Activated CD4-positive, alpha-beta T cell treated with anti-CD3 and anti-CD28 coated beads, Interleukin-2, Interleukin-4, amounts not matched to agents 100 ng/mL and 50 ng/mL, durations not matched to agents 16 hours and 8 hours (primary cell): ENCODE data around the gene DLG2.

Experiments used
- DNase-seq: peaks from one replicate; pipeline ENCODE4 v3.0.0-alpha.2; 2020; ENCODE audit warnings: low spot score

Gene DLG2

DNA sequence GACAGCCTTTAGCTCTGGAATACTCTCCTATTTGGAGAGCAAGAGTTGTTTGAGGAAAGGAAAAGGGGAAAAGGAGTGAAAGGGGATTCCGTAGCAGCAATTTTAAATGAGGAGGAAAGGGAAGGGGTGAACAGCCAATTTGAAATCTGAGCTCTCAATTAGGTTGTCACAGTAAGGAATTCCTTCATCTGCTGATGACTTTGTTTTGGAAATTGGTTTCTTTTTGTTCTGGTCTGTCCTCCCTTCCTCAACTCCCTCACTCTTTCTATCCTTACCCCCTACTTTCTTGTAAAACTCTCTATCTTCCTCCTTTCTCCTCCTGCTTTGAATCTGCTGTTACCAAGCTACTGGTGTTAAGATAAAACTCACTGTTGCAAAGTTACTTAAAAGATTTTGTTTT is 1155.6 kb downstream of the DLG2 start:
- DNase-seq = no peak

DNA sequence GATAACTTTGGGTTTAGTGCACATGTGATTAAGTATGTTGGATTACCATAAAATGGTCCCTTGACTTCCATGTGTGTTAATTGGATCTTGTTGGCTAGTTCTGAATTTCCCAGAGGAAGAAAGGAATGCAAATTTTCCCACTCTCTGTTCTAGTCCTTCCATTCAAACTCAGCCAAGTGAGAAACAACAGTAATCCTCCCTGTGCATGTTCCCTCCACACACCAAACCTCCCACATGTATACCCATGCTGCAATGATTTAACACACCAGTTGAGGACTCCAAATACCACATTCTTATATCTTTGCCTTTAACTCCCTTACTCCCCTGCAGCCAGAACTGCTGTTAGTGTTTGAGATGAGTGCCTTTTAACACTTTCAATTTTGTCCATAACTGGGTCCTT is 1158.9 kb downstream of the DLG2 start:
- DNase-seq = no peak

DNA sequence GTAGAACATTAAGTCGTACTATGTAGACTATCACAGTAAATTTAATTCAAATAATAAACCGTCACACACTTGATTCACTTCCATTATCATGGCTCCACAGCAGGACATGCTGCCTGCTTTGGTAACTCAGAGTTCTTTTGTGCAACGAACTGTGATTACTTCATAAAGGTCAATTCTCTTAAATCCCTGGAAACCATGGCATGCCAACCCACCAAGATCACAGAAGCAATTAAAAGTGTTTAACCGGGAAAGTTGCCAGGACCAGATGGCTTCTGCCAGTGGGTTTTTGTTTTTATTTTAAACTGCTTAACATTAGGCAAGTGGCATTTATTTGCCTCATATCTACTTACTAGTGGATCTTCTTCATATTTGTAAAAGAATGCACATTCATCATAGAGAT is 1162.1 kb downstream of the DLG2 start:
- no peak for DNase-seq

DNA sequence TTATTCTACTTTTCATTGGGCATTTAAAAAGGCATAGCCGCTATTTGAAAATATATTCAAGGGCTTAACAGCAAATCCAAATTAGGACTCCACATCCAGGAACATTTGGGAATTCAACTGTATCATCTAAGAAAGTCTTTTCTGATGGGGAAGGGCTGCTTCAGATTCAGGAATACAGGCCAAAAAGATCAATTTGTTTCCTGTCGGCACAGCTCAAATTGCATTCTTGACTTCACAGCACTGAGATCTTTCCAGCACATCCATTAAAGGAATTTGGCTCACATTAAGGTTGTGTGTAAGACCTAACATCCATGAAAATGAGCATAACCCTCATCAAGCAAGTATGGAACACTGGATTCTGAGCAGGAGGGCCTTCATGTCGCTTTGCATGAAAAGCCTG is 1171.5 kb downstream of the DLG2 start:
- DNase-seq = no peak

DNA sequence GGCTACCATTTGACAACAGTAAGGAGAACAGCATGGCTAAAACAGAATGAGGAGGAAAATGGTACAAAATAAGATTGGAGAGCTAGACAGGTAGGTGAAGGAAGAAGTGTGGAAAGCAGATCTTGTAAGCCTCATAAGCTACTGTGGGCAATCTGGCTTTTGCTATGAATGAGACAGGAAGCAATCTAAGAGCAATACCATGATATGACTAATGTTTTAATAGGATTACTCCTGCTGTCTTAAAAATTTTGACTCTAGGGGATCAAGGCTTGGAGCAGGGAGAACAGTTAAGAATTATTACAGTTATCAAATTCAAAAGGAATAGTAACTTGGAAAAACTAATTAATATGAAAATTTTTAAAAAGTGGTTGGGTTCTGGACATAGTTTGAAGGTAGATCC is 1174.9 kb downstream of the DLG2 start:
- no peak for DNase-seq

DNA sequence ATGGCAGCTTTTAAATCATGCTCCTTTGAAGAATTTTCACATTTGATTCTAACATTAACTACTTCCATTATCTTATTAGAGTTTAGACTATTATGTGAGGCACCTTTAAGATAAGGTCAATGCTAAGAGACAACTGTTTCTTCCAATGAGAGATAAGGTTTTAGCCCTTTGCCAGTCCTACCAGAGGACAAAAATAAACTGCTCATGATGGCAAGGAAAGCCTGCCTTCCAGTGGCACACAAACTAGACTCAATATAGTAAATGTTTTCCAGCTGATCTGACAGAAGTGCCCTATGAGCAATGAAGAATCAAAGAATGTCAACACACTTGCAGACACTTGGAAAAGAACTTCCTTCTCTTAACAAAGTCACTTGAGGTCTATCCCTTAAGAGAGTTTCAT is 1188.6 kb downstream of the DLG2 start:
- no peak for DNase-seq

DNA sequence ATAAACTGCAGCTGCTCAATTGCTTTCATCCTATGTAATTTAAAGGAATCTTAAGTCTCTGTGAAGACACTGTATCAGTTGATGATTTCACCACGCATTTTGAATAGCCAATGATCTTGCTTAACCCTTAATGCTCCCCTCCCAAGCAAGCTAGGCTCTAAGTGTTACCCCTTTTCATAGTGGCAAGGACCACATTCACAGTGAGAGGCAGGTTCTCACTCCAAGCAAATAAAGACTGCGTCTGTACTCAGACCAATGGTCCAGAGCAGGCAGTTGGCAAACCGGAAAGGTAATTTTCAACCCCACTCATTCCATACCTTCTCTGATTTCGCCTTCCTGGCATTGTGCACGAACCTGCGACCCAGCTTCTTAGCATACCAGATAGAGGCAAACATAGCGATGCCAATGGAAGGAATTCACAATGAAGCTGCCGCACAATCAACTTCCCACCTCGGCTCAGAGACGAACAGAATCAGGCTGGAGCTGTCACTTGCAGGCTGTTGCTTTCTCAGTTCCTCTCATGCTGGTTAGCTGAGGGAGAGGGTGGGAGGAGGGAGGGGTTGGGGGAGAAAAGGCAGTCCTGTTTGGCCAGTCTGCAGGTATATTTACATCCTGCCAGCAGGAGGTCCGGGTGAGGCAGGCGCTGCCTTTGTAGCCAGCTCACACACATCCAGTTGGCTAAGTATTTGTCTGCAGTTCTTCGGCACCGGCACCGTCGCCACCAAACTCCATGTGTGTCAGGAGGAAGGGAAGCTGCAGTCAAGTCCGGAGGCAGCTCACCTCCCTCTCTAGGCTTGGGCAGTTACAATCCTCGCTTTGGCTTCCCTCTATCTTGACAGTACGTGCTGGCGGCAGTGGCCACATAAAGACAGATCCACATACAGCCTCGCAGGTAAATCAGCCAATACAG is 1189.8 kb downstream of the DLG2 start:
- DNase-seq = no peak

DNA sequence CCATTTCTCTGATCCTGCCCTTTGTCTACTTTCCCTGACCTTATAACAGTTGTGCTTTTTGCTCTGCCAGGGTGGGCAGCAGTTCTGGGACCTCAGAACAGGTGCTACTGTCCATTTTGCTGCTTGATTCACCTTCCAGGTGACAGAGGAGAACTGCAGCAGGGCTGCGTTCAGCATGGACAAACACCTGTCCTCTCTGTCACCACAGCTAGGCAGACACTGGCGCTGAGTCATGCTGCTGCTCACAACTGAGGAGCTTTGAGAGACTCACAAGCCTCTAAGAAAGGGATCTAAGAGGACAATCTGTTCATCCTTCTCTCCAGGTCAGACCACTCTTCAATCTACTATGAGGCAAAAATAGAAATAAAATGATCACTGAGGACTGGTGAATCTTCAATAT is 1196.5 kb downstream of the DLG2 start:
- no peak for DNase-seq

DNA sequence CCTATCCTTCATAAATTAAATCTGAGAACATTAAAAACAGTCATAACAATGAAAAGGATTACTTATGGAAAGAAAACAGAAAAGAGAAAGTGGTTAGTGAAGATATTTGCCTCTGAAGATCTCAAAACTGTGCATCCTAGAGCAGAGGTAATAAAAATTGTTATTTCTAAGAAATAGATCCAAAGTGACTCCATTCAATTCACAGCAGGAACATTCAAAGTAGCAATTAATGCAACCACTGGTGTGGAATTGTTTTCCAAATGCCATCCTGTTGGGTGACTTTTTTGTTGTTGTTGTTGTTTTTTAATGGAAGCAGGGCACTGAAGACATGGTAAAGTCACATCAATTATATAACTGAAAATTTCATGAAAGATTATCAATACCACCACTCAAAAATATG is 1201.5 kb downstream of the DLG2 start:
- DNase-seq = no peak

DNA sequence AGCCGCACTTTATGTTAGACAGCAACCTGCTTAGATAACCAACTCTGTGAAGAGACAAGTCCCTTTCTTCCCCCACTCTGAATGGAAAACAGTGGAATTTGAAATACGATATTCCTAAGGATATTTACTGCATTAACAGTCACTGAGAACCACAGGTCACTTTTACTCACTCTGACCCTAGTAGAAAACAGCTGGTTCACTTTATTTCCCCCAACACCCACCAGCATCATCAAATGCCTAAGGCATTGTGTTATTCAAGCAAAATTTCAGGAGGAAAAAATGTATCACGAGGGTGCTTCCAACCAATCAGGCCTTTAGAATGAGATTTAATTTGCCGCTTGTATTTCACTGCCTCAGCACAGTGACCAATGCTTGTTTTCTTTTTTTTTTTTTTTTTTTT is 1206.9 kb downstream of the DLG2 start:
- DNase-seq = no peak

DNA sequence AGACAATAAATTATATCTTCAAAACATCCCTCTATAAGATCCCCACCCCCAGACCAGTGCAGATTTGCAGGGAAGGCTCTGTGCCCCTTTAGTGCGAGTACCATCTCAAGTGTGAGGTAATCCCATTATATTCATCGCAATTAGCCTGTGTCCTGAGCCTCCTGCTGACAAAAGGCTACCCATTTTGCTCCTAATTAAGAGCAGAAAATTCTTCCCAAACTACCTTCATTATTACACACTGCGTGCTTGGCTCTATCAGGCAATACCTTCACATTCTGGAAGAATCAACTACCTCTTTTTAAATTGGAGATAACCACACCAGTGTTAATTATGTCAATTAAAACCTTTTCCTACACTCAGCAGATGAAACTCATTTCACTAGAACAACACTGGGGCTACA is 1207.5 kb downstream of the DLG2 start:
- no peak for DNase-seq

DNA sequence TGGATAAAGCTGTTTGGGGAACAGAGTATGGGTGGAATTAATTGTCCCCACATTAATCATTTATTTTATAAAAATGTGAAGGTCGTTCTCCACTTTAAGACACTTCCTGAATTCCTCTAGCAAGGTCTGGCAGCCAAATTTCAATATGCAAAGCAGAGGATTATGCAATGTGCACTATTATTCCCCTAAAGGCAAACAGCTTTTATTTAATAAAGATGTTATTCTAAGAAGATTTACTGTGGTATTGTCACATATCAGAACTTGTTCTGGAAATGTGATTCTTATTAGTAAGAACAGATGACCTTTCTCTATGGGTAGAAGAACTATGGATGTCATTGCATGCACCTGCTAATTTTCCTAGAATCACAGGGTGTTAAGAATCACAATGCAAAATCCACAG is 1212.2 kb downstream of the DLG2 start:
- DNase-seq = no peak

DNA sequence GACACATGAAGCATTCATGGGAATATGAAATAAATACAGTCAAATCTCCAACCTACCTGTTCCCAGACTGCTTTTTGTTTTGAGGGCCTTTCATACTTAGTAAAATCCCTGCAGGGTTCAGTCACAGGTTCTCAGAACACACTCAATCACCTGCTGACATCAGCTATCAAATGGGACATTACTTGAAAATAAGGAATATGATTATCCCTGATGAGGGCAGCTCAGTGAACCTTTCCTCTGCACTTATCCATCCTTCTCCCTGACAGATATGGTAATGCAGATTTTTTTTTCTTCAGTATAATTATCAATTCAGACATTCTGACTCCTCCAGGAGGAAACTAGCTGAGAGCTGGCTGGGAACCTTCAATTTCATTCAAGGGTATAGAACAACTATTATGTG is 1213.6 kb downstream of the DLG2 start:
- no peak for DNase-seq

DNA sequence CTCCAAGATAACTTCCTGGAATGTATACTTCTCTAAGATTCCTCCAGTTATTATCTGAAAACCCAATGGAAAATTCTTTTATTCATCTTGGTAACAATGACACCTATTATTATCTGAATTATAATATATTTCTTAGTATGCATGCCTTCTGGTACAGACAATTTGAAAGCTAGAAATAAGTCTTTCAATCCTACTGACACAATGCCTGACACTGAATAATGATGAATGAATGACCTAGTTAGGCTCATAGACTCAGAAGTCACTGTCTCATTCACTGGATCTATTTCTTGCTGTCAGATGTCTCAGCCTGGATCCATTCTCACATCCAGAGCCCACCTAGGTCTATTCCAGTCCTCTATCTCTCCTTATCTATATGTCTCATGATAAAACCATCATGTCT is 1214.3 kb downstream of the DLG2 start:
- DNase-seq = no peak

DNA sequence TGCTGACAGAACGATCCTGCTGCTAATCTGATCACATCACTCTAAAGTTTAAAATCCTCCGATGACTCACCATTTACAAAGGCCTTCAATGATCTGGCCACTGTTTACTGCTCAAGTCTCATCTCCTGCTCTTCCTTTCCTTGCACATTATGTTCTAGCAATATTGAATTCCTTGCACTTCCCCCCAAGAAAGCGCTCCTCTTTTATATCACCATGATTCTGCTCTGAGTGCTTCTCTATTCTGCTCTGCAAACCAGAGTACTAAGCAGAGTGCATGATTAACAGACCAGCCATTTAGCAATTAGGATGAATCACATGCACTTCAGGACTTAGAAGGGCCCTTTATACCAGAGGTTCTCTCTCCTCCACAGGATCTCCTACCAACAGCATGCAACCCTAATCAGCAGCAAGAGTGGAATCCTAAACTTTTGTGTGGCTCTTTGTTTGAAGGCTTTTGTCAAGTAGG is 1218.2 kb downstream of the DLG2 start:
- DNase-seq = no peak

DNA sequence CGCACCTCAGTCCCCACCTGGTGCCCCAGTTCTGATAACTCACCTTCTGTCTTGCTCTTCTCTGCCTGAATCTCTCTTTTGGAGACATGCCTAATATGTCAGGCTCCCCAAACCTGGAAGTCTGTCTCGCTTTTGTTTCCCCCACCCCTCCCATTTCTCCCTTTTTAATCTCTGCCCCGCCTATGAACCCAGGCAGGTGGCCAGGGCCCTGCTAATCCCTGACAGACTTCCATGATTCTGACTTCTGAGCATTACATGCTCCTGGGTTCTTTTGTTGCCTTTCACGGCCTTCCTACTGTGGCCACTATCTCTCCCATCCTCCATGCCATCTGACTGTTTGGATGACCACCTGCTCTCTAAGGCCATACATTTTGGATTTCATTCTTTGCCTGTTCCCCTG is 1220.1 kb downstream of the DLG2 start:
- DNase-seq = no peak

DNA sequence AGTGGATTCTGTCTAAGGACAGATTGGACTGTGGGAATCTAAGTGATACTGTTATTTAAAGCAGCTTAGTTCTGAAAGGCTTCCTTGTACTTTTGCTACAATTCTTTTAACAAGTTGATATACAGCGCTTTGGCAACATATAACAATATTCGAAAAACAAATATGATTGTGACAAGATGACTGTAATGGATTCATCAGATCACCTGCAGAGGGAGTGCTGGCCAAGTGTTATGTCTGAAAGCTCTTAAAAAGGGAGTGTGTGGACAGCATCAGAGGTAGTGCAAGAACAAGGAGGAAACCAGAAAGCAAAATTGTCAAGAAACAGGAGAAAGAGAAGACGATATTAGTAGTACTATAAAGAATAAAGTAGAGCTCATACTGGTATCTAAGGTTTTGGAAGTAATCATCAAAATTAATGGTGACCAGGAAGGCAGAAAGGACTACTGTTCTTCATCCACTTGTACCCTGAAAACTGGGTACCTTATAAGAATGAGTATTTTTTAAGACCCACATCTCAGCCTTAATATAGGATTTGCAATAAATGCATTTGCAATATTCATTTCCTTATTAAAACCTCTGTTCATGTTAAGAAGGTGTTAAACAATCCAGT is 1229.0 kb downstream of the DLG2 start:
- no peak for DNase-seq

DNA sequence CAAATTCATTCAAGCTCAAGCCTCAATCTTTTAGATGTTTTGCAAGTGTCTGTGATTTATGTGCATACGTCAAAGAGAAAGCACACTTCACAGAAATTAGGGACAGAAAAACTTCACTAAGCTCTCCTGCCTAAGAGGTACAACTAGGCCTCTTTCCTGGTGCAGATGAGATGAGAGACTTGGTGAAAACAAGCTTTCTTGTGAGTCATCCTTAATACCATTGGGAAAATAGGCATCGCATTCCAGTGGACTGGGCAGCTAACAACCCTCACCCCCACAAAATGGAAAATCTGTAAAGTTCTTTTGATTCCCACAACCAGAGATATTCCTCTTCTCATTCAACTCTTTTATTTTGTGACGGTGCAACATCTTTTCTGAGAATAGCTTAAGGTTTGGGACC is 1230.6 kb downstream of the DLG2 start:
- DNase-seq = no peak

DNA sequence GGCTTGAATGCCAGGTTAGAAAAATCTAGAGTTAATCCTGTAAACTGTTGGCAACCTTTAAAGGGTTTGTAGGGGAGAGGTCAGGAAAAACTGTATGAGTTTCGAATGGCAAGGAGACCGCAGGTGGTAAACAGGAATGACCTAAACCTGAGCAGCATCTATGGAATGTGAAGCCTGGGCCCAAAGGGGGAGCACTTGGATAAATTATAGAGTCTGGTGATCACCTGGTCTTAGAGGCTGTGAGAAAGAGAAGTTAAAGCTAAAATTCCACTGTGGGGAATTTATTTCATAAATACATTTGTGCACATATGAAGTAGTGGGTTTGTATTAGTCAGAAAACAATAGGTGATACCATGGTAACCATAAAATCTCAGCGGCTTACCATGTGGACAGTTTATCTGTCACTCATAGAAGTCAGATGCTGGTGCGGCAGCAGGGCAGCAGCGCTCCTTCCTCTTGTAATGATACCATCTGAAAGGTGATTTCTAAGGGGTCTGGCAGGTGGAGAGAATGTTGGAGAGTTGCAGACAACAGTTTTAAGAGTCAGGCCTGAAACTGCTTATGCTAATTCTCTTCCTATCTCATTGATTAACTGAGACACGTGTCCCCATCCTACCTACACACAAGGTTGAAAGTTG is 1236.6 kb downstream of the DLG2 start:
- DNase-seq = no peak

DNA sequence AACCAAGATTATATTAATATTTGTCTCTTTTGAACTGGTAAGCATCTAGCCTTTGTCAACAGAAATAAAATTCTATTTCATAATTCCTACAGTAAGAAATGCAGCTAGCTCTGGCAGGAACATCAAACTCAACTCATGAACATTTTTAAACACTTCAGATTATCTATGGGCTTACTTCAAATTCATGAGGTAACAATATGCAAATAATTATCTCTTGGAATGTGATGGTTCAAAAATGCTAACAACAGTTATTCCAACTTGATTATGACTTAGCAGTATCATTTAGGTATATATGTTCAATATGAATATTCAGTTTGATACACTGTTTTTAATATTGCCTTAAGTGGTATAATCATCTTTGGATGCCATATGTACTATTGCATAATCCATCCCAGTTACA is 1237.4 kb downstream of the DLG2 start:
- DNase-seq = no peak

DNA sequence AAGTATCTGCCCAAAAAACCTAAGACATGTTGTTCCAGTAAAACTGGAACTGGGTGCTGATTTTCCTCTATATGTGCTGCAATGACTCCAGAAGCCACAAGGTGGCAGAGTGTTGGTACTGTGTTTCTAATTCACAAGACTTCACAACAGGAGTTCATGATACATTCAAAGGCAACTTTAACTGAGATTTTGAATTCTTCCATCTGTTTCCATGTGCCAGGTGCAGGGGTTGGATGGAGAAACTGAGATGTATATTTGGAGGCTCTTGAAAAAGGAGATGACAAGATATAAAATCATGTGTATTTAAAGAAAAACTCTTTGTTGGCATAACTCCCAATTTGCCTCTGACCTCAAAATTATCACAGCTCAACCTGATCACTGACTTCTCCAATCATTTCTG is 1242.4 kb downstream of the DLG2 start:
- peak; percentile 35 for DNase-seq

DNA sequence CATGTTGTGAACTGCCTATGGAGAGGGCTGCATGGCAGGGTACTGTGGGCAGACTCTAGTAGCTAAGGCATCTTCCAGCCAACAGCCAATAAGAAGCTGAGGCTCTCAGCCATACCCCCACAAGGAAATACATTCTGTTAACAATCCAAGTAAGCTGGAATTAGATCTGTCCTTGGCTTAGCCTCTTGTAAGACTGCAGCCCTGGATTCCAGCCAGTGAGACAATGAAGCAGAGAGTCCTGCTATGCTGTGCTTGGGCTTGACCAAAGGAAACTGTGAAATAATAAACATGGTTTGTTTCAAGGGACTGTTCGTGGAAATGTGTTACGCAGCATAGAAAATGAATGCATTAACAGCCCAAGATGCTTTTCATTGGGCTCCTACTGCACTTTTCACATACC is 1243.6 kb downstream of the DLG2 start:
- DNase-seq = no peak

DNA sequence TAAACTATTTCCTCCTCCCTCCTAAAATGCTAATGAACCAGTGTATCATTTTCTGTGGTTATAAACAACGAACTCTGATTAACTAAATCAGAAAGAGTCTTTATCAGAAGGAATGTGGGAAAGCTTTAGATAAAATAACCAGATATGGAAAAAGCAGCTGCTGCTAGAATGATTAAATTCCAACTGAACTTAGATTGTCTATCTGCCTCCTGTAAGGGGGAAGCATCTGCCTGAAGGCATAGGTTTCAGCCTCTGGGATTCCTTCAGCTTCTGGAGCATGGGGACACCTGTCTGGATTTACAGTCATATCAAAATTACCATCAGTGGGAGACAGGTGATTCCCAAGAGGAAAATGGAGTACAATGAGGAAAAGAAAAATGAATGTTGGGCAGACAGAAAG is 1245.5 kb downstream of the DLG2 start:
- no peak for DNase-seq
